GM06990 (cell line): ENCODE measurements around the gene PLXNB3.

Experiments
- DNase-seq: peaks from one replicate; pipeline ENCODE4 v3.0.0-alpha.2; 2011; ENCODE audit not compliant: insufficient read length; ENCODE audit errors: extremely low read depth
- H3K27me3 ChIP-seq: replicated peaks from 2 replicates; pipeline ENCODE4 v1.6.0; 2011; ENCODE audit warnings: low read length; ENCODE audit not compliant: control insufficient read depth, insufficient read depth
- H3K36me3 ChIP-seq: 2 replicates; pipeline ENCODE4 v1.5.1; 2011; ENCODE audit warnings: low read length; ENCODE audit not compliant: control insufficient read depth, insufficient read depth
- H3K4me3 ChIP-seq: replicated peaks from 2 replicates; pipeline ENCODE4 v1.5.1; 2011; ENCODE audit warnings: low read depth, mild to moderate bottlenecking, control low read depth, low read length
- TF ChIP-seq, protein P1 (sequence below): IDR thresholded peaks from 2 replicates; pipeline ENCODE4 v1.5.1; 2011; ENCODE audit warnings: low read length, control low read depth, mild to moderate bottlenecking, inconsistent platforms; ENCODE audit not compliant: insufficient read depth, poor library complexity, severe bottlenecking

Gene PLXNB3

GRCh38 chrX:153735274-153735673 is 28.8 kb upstream of the PLXNB3 start:
- no peak for DNase-seq
- no peak overlapping the region for H3K4me3 ChIP-seq
- H3K27me3 ChIP-seq, result no peaks in the 10 kb centered on the region
- H3K36me3 ChIP-seq, result no peaks in the 10 kb centered on the region
- TF ChIP-seq, protein P1, sequence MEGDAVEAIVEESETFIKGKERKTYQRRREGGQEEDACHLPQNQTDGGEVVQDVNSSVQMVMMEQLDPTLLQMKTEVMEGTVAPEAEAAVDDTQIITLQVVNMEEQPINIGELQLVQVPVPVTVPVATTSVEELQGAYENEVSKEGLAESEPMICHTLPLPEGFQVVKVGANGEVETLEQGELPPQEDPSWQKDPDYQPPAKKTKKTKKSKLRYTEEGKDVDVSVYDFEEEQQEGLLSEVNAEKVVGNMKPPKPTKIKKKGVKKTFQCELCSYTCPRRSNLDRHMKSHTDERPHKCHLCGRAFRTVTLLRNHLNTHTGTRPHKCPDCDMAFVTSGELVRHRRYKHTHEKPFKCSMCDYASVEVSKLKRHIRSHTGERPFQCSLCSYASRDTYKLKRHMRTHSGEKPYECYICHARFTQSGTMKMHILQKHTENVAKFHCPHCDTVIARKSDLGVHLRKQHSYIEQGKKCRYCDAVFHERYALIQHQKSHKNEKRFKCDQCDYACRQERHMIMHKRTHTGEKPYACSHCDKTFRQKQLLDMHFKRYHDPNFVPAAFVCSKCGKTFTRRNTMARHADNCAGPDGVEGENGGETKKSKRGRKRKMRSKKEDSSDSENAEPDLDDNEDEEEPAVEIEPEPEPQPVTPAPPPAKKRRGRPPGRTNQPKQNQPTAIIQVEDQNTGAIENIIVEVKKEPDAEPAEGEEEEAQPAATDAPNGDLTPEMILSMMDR, result no peak

- DNase-seq, result no peak
- no peaks in the 10 kb centered on the region for H3K36me3 ChIP-seq
- no peak overlapping the region for H3K4me3 ChIP-seq
- TF ChIP-seq, protein P1, result no peak
- H3K27me3 ChIP-seq, result no peaks in the 10 kb centered on the region
Observed at GRCh38 chrX:153736071-153736820, 27.8 kb upstream of the PLXNB3 start.

GRCh38 chrX:153736871-153737441 is 27.1 kb upstream of the PLXNB3 start:
- Histone ChIP-seq H3K36me3 (no peaks in the 10 kb centered on the region), H3K27me3 (no peaks in the 10 kb centered on the region), H3K4me3 (no peak overlapping the region)
- no peak for DNase-seq
- TF ChIP-seq, protein P1, result no peak

DNA sequence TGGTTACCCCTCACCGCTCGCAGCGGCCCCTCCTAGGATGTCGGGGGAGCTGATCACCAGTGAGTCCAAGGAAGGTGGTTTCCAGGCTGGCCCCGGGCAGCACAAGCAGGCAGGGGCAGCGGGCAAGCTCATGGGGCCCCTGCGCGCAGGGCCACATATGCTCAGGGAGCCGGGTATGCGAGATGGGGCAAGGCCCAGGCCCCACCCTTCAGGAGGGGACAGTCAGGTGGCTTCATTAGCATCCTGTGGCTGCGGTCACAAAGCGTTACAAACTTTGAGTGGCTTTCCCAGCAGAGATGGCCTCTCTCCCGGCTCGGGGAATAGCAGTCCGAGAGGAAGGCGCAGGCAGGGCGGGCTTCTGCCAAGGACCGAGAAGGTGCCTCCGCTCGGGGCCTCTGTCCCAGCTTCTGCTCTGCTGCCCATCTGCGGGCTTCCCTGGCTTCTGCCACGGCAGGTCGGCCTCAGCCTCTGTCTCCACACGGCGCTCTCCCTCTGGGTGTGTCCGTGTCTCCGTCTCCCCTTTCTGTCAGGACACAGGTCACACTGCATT is 25.9 kb upstream of the PLXNB3 start:
- TF ChIP-seq, protein P1, result no peak
- no peak for DNase-seq
- Histone ChIP-seq H3K4me3 (no peak overlapping the region), H3K27me3 (no peaks in the 10 kb centered on the region), H3K36me3 (no peaks in the 10 kb centered on the region)

DNA sequence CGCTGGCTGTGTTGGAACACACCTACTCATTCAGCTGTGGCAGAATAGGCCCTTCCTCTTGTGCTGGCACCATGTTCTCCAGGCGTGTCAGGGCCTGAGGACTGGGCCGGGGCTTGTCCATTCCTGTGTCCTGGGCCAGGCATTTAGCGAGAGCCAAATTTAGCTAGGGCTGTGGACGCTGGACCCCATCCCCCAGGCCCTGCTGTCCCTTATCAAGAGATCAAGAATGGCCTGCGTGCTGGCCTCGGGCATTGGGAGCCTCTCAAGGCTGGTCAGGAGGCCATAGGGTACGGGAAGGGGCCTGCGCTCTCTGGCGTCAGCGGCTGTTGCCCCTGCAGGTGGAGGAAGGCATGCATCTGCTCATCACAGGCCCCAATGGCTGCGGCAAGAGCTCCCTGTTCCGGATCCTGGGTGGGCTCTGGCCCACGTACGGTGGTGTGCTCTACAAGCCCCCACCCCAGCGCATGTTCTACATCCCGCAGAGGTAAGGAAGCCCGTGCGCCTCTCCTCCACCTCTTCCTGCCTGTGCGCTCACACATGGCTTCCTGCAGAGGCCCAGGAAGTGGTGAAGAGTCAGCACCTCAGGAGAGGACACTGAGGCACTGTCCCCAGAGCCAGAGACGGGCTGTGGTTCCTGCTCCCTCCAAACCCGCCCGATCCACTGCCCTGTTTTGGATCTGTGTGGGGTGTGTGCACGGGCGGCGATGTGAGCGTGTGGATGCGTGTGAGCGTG is 24.1 kb upstream of the PLXNB3 start:
- Histone ChIP-seq H3K27me3 (no peaks in the 10 kb centered on the region), H3K4me3 (no peak overlapping the region), H3K36me3 (no peaks in the 10 kb centered on the region)
- DNase-seq, result no peak
- TF ChIP-seq, protein P1, result no peak
